Panc1 (cell line): ENCODE results near the gene SART3. TPM values are rescaled to one million over a fixed set of nuclear protein-coding genes. Genes with fewer than 3 reads are reported as not detected.

Source experiments
- ATAC-seq: fragments of 200-7000 bp; cut with Tn5 transposase; 2 replicates; pipeline ENCODE4 v1.9.1; 2020; ENCODE audit warnings: mild to moderate bottlenecking, moderate library complexity
- BruUV-seq: library from RNA; stranded (reverse); fragments of 400-500 nt; replicated peaks from 2 replicates; lab custom pipeline; 2021; lab: Mats Ljungman, UMichigan
- CTCF ChIA-PET: fragments of 300-600 bp; sonication (Branson Sonifier 250); formaldehyde crosslinking; loops from one replicate; lab custom pipeline; 2022; ENCODE audit warnings: antibody characterized with exemption; lab: Charles Lee
- POLR2A ChIA-PET: fragments of 300-600 bp; sonication (Branson Sonifier 250); formaldehyde crosslinking; loops from one replicate; lab custom pipeline; 2022; ENCODE audit warnings: antibody characterized with exemption; lab: Charles Lee
- DNase-seq: peaks from one replicate; pipeline ENCODE4 v3.0.0-alpha.2; 2010; ENCODE audit warnings: low read depth, low spot score
- H3K27ac ChIP-seq: 2 replicates; pipeline ENCODE4 v1.5.1; 2011; ENCODE audit warnings: mild to moderate bottlenecking, low read length, inconsistent platforms
- H3K27me3 ChIP-seq: fragments of 200-500 bp; sonication (Bioruptor generic); 2 replicates; pipeline ENCODE4 v1.6.0; 2014; ENCODE audit warnings: low read length, inconsistent platforms; ENCODE audit not compliant: control insufficient read depth, insufficient read depth
- H3K36me3 ChIP-seq: fragments of 200-500 bp; sonication (Bioruptor generic); 2 replicates; pipeline ENCODE4 v1.5.1; 2014; ENCODE audit warnings: inconsistent platforms, mild to moderate bottlenecking, low read length, moderate library complexity; ENCODE audit not compliant: control insufficient read depth, insufficient read depth
- H3K4me1 ChIP-seq: 2 replicates; pipeline ENCODE4 v1.5.1; 2011; ENCODE audit warnings: inconsistent platforms, mild to moderate bottlenecking, low read length, moderate library complexity; ENCODE audit not compliant: control insufficient read depth, insufficient read depth
- H3K4me3 ChIP-seq, 2 experiments: 2 replicates each; pipeline ENCODE4 v1.5.1; 2011 to 2012; ENCODE audit warnings: low read depth in 2 of 2, low read length in 2 of 2, mild to moderate bottlenecking in 2 of 2, inconsistent platforms in 1 of 2, moderate library complexity in 1 of 2
- H3K9me3 ChIP-seq: fragments of 200-500 bp; sonication (Bioruptor generic); 2 replicates; pipeline ENCODE4 v1.5.1; 2014; ENCODE audit warnings: low read depth, mild to moderate bottlenecking, inconsistent platforms, low read length, moderate library complexity; ENCODE audit not compliant: control insufficient read depth, insufficient read depth
- POLR2AphosphoS5 ChIP-seq: IDR thresholded peaks from 2 replicates; pipeline ENCODE4 v1.6.1; 2012; ENCODE audit warnings: mild to moderate bottlenecking, low read depth, low read length, moderate library complexity
- SIN3A ChIP-seq: IDR thresholded peaks from 2 replicates; pipeline ENCODE4 v1.6.1; 2012; ENCODE audit warnings: low read depth, mild to moderate bottlenecking, low read length, moderate library complexity, borderline replicate concordance; ENCODE audit not compliant: insufficient read depth
- TCF7L2 ChIP-seq: IDR thresholded peaks from 2 replicates; pipeline ENCODE4 v1.6.1; 2011; ENCODE audit warnings: mild to moderate bottlenecking, low read depth, low read length, inconsistent platforms
- in situ Hi-C: cut with HindIII; loops from 2 replicates; pipeline ENCODE4 v1.10.0; 2016; ENCODE audit warnings: low sequenced_read_pairs, low pct_unique_long_range_greater_than_20kb
- intact Hi-C: fragments of 100-400 bp; cut with micrococcal nuclease; formaldehyde crosslinking; loops from one replicate; pipeline ENCODE4 v1.10.0; 2022; ENCODE audit not compliant: unreplicated experiment
- total RNA-seq: library from RNA; stranded (reverse); gene quantifications from one replicate; pipeline ENCODE4 v1.2.1, GENCODE V29; 2021; ENCODE audit not compliant: unreplicated experiment
- TF ChIP-seq, protein P1 (sequence below): fragments of 450-650 bp; IDR thresholded peaks from 2 replicates; pipeline ENCODE4 v1.5.1; 2017; ENCODE audit warnings: mild to moderate bottlenecking
- TF ChIP-seq, protein P2 (sequence below), 2 experiments: IDR thresholded peaks; 2 replicates each; pipeline ENCODE4 v1.6.1; 2011 to 2012; ENCODE audit warnings: low read depth in 2 of 2, control low read depth in 1 of 2, low read length in 1 of 2, mild to moderate bottlenecking in 1 of 2, moderate library complexity in 1 of 2; ENCODE audit not compliant: insufficient read depth in 1 of 2

SART3 gene
- total RNA-seq, 1 experiment from 2014 or later = 55.9 TPM

DNA sequence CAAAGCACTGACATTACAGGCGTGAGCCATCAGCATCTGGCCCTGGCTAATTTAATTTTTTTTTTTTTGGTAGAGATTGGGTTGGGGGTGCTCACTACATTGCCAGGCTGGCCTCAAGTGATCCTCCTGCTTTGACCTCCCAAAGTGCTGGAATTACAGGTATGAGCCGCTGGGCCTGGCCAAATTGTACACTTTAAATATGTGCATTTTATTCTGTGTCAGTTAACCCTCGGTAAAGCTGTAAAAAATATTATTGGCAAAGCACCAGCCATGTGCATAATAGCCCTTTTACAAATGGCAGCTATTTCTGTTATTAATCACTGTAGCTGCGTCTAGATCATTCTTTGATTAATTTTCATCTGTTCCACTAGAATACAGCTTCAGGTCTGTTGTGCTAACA lies 24.9 kb upstream of the SART3 start:
- ChIA-PET POLR2A (interaction anchor here (0.7 kb wide), 1 partner anchor 18 kb away, joined by 7 read pairs; no protein-coding TSS in a partner anchor), CTCF (interaction anchor here (1.1 kb wide), 1 partner anchor 32 kb away, joined by 3 read pairs; no protein-coding TSS in a partner anchor)
- Histone ChIP-seq H3K4me3 (no peak overlapping the region), H3K9me3 (no peaks in the 10 kb centered on the region), H3K4me1 (peaks cover 4% of the 10 kb centered on the region), H3K36me3 (no peaks in the 10 kb centered on the region), H3K27me3 (no peaks in the 10 kb centered on the region), H3K27ac (no peak overlapping the region)
- in situ Hi-C loops = no loop called here
- no peak for DNase-seq
- no TSS peak for BruUV-seq
- intact Hi-C loops = no loop called here
- TF ChIP-seq POLR2AphosphoS5 (no peak), TCF7L2 (no peak), SIN3A (no peak)
- TF ChIP-seq, protein P1, sequence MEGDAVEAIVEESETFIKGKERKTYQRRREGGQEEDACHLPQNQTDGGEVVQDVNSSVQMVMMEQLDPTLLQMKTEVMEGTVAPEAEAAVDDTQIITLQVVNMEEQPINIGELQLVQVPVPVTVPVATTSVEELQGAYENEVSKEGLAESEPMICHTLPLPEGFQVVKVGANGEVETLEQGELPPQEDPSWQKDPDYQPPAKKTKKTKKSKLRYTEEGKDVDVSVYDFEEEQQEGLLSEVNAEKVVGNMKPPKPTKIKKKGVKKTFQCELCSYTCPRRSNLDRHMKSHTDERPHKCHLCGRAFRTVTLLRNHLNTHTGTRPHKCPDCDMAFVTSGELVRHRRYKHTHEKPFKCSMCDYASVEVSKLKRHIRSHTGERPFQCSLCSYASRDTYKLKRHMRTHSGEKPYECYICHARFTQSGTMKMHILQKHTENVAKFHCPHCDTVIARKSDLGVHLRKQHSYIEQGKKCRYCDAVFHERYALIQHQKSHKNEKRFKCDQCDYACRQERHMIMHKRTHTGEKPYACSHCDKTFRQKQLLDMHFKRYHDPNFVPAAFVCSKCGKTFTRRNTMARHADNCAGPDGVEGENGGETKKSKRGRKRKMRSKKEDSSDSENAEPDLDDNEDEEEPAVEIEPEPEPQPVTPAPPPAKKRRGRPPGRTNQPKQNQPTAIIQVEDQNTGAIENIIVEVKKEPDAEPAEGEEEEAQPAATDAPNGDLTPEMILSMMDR = no peak
- TF ChIP-seq, protein P2, sequence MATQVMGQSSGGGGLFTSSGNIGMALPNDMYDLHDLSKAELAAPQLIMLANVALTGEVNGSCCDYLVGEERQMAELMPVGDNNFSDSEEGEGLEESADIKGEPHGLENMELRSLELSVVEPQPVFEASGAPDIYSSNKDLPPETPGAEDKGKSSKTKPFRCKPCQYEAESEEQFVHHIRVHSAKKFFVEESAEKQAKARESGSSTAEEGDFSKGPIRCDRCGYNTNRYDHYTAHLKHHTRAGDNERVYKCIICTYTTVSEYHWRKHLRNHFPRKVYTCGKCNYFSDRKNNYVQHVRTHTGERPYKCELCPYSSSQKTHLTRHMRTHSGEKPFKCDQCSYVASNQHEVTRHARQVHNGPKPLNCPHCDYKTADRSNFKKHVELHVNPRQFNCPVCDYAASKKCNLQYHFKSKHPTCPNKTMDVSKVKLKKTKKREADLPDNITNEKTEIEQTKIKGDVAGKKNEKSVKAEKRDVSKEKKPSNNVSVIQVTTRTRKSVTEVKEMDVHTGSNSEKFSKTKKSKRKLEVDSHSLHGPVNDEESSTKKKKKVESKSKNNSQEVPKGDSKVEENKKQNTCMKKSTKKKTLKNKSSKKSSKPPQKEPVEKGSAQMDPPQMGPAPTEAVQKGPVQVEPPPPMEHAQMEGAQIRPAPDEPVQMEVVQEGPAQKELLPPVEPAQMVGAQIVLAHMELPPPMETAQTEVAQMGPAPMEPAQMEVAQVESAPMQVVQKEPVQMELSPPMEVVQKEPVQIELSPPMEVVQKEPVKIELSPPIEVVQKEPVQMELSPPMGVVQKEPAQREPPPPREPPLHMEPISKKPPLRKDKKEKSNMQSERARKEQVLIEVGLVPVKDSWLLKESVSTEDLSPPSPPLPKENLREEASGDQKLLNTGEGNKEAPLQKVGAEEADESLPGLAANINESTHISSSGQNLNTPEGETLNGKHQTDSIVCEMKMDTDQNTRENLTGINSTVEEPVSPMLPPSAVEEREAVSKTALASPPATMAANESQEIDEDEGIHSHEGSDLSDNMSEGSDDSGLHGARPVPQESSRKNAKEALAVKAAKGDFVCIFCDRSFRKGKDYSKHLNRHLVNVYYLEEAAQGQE (IDR thresholded peaks at IDR 0.05; ENCODE audit: insufficient read depth in 1 of 2, low read depth in 2 of 2, low read length in 1 of 2) = no peak
- no peak for ATAC-seq

DNA sequence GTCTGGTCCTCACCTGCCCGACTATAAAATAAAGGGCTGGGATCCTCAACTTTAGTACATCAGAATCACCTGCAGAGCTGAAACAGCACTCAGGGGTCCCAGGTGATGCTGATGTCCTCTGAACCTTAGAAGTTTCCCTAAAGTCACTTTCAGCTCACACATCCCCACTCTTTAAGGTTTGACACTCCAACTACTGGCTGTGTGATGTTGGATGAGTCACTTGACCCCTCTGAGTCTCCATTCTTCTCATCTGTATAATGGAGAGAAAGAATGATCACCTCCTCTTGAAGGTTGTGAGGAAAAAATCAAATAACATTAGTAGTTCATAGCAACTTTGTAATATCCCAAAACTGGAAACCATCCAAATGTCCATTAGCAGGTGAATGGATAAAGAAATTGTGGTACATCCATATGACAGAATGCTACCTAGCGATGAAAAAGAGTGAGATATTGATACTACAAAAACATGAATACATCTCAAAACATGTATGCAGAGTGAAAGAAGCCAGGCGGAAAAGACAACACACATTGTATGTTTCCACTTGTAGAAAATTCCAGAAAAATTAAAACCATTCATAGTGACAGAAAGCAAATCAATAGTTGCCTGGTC lies 23.6 kb upstream of the SART3 start:
- no TSS peak for BruUV-seq
- Histone ChIP-seq H3K27ac (no peak overlapping the region), H3K4me1 (peaks cover 4% of the 10 kb centered on the region), H3K4me3 (no peak overlapping the region), H3K27me3 (no peaks in the 10 kb centered on the region), H3K36me3 (no peaks in the 10 kb centered on the region), H3K9me3 (no peaks in the 10 kb centered on the region)
- DNase-seq = no peak
- POLR2A ChIA-PET = no interaction called here
- intact Hi-C loops = no loop called here
- CTCF ChIA-PET = no interaction called here
- TF ChIP-seq POLR2AphosphoS5 (no peak), SIN3A (no peak), TCF7L2 (no peak)
- TF ChIP-seq, protein P2 (IDR thresholded peaks at IDR 0.05; ENCODE audit: insufficient read depth in 1 of 2, low read depth in 2 of 2, low read length in 1 of 2) = no peak
- TF ChIP-seq, protein P1 = no peak
- ATAC-seq = no peak
- in situ Hi-C loops = no loop called here
